Vagina (tissue), 2 donors: ENCODE data around the gene ARX.

Source experiments
- CTCF ChIP-seq, 3 experiments: fragments of 450-650 bp in 2 of 3; fragments of 200-600 bp in 1 of 3; sonication (generic) in 1 of 3; IDR thresholded peaks; one replicate each; pipeline ENCODE4 v1.5.1; 2017 to 2019; ENCODE audit warnings: antibody characterized with exemption in 3 of 3, mild to moderate bottlenecking in 2 of 3, moderate library complexity in 2 of 3
- POLR2A ChIP-seq, 2 donors: fragments of 450-650 bp; IDR thresholded peaks; one replicate each; pipeline ENCODE4 v1.6.1; 2017; ENCODE audit warnings: antibody characterized with exemption in 2 of 2, mild to moderate bottlenecking in 2 of 2, moderate library complexity in 2 of 2
- POLR2AphosphoS5 ChIP-seq, 2 donors: sonication (generic); formaldehyde crosslinking; IDR thresholded peaks; one replicate each; pipeline ENCODE4 v1.9.0; 2017; ENCODE audit warnings: antibody characterized with exemption in 2 of 2, mild to moderate bottlenecking in 2 of 2, low read depth in 1 of 2; ENCODE audit not compliant: insufficient read depth in 1 of 2

GRCh38 chrX:25020905-25021449, 5.2 kb upstream of the ARX start:
- no peak for TF ChIP-seq CTCF (IDR thresholded peaks at IDR 0.05)
- no peak for TF ChIP-seq POLR2A (IDR thresholded peaks at IDR 0.05)
- no peak for TF ChIP-seq POLR2AphosphoS5 (IDR thresholded peaks at IDR 0.05; ENCODE audit: insufficient read depth in 1 of 2, low read depth in 1 of 2)
